Stimulated activated CD4-positive, alpha-beta T cell treated with anti-CD3 and anti-CD28 coated beads, Interleukin-12 subunit alpha, Interleukin-12 subunit beta, amount 100 ng/mL, for 24 hours (primary cell): ENCODE measurements around the gene C12orf43.
A peak's percentile ranks its signal among the peaks of the same experiment; 100 is the strongest.

ENCODE experiments used
- DNase-seq, 2 experiments: peaks; one replicate each; pipeline ENCODE4 v3.0.0-alpha.2; 2020; ENCODE audit warnings: low read depth in 2 of 2

Gene C12orf43

GRCh38 chr12:121030576-121031212 lies 14.4 kb upstream of the C12orf43 start:
- no peak for DNase-seq

- DNase-seq, result no peak
These were observed 10.2 kb upstream of the C12orf43 start for GRCh38 chr12:121026274-121027045.

- no peak for DNase-seq
These were observed 9.3 kb upstream of the C12orf43 start for GRCh38 chr12:121025442-121026226.

GRCh38 chr12:121023799-121024198 lies 7.5 kb upstream of the C12orf43 start:
- DNase-seq, result no peak

- no peak for DNase-seq
These were observed 6.4 kb upstream of the C12orf43 start for GRCh38 chr12:121022713-121023112.

GRCh38 chr12:121021754-121022153 lies 5.5 kb upstream of the C12orf43 start:
- no peak for DNase-seq

- DNase-seq, result no peak
These were observed 2.8 kb upstream of the C12orf43 start for GRCh38 chr12:121018860-121019617.

GRCh38 chr12:121017966-121018491 lies 1.7 kb upstream of the C12orf43 start:
- no peak for DNase-seq

- DNase-seq, result no peak
These were observed 2.6 kb downstream of the C12orf43 start for GRCh38 chr12:121013715-121014114.

- no peak for DNase-seq
These were observed 4.5 kb downstream of the C12orf43 start for GRCh38 chr12:121011820-121012219.

GRCh38 chr12:121010860-121011259 lies 5.4 kb downstream of the C12orf43 start:
- DNase-seq, result no peak

- no peak for DNase-seq
These were observed 6.5 kb downstream of the C12orf43 start for GRCh38 chr12:121009741-121010140.

- DNase-seq, result no peak
These were observed 7.8 kb downstream of the C12orf43 start for GRCh38 chr12:121008347-121009098.

GRCh38 chr12:121005346-121005815 lies 10.9 kb downstream of the C12orf43 start:
- DNase-seq, result peak in 1 of 2 experiments; percentile 34

GRCh38 chr12:121004253-121004815 lies 12.0 kb downstream of the C12orf43 start:
- no peak for DNase-seq

- DNase-seq, result no peak
These were observed 12.6 kb downstream of the C12orf43 start for GRCh38 chr12:121003650-121004049.

- no peak for DNase-seq
These were observed 14.3 kb downstream of the C12orf43 start for GRCh38 chr12:121001841-121002483.

GRCh38 chr12:121001060-121001459 lies 15.2 kb downstream of the C12orf43 start:
- no peak for DNase-seq

GRCh38 chr12:121000530-121000929 lies 15.8 kb downstream of the C12orf43 start:
- DNase-seq, result no peak
